K562 (cell line): ENCODE measurements around the gene SERAC1.

Source experiments
- CHD4 ChIP-seq: fragments of 200-600 bp; sonication (generic); IDR thresholded peaks from 3 replicates; pipeline ENCODE4 v1.6.1; 2012; ENCODE audit warnings: low read depth, mild to moderate bottlenecking, mixed read lengths, low read length, inconsistent platforms; ENCODE audit not compliant: insufficient read depth, insufficient replicate concordance, poor library complexity, severe bottlenecking
- CTCF ChIP-seq, 3 experiments: IDR thresholded peaks in 2 of 3; conservative IDR thresholded peaks in 1 of 3; 2 replicates each; pipeline ENCODE4 v1.5.1; 2011 to 2012; ENCODE audit warnings: low read length in 3 of 3, mild to moderate bottlenecking in 3 of 3, control low read depth in 2 of 3, improper control_type of control experiment in 1 of 3, inconsistent platforms in 1 of 3, low read depth in 1 of 3, mixed read lengths in 1 of 3, moderate library complexity in 1 of 3; ENCODE audit not compliant: insufficient read depth in 2 of 3
- FOS ChIP-seq: IDR thresholded peaks from 3 replicates; pipeline ENCODE4 v1.6.1; 2011; ENCODE audit not compliant: insufficient read length; ENCODE audit errors: extremely low read depth
- FOXM1 ChIP-seq, 2 experiments: fragments of 450-650 bp in 1 of 2; sonication (generic) in 1 of 2; formaldehyde crosslinking in 1 of 2; IDR thresholded peaks; 2 replicates each; pipeline versions ENCODE4 v1.6.1 to v1.9.0; 2017 to 2022; ENCODE audit warnings: low read depth in 2 of 2, mild to moderate bottlenecking in 2 of 2, missing genetic modification reagents in 1 of 2, moderate library complexity in 1 of 2
- HNRNPUL1 ChIP-seq: fragments of 200-400 bp; formaldehyde crosslinking; IDR thresholded peaks from 2 replicates; pipeline ENCODE4 v1.6.1; 2017; ENCODE audit warnings: low read length
- POLR2A ChIP-seq: fragments of 450-650 bp; conservative IDR thresholded peaks from 2 replicates; pipeline ENCODE4 v1.6.1; 2016
- TEAD1 ChIP-seq, 2 experiments: fragments of 450-650 bp in 1 of 2; sonication (generic) in 1 of 2; formaldehyde crosslinking; IDR thresholded peaks; 2 replicates each; pipeline versions ENCODE4 v1.4.0 to v1.8.0; 2020 to 2022; ENCODE audit warnings: mild to moderate bottlenecking in 2 of 2, missing genetic modification reagents in 1 of 2
- ZFP36 ChIP-seq: fragments of 150-350 bp; IDR thresholded peaks from 2 replicates; pipeline ENCODE4 v1.6.1; 2018; ENCODE audit warnings: low read length, low read depth; ENCODE audit not compliant: partially characterized antibody
- ZNF280A ChIP-seq: fragments of 450-650 bp; IDR thresholded peaks from 2 replicates; pipeline ENCODE4 v1.6.1; 2018; ENCODE audit warnings: mild to moderate bottlenecking, low read depth; ENCODE audit not compliant: partially characterized antibody
- ZNF707 ChIP-seq: fragments of 250-450 bp; sonication (Bioruptor Pico); conservative IDR thresholded peaks from 2 replicates; pipeline ENCODE4 v1.8.0; 2022; ENCODE audit warnings: inconsistent platforms, mild to moderate bottlenecking, moderate library complexity
- ZNF830 ChIP-seq: fragments of 250-450 bp; sonication (Bioruptor Pico); IDR thresholded peaks from 2 replicates; pipeline ENCODE4 v1.5.0; 2021; ENCODE audit warnings: mild to moderate bottlenecking

GRCh38 chr6:158158748-158159147 lies 9.3 kb downstream of the SERAC1 start:
- TF ChIP-seq ZNF707 (CRISPR knock-in tag): no peak
- no peak for TF ChIP-seq POLR2A
- no peak for TF ChIP-seq CTCF (IDR thresholded peaks at IDR 0.05 in 2 of 3, conservative IDR thresholded peaks at IDR 0.05 in 1 of 3; ENCODE audit: insufficient read depth in 2 of 3, low read depth in 1 of 3, low read length in 3 of 3)
- TF ChIP-seq ZNF280A: no peak
- no peak for TF ChIP-seq ZNF830 (CRISPR knock-in tag)
- no peak for TF ChIP-seq FOS
- TF ChIP-seq CHD4: no peak
- TF ChIP-seq ZFP36: no peak
- TF ChIP-seq HNRNPUL1: no peak
- no peak for TF ChIP-seq FOXM1 (IDR thresholded peaks at IDR 0.05; ENCODE audit: low read depth)
- TF ChIP-seq FOXM1 (CRISPR knock-in tag; IDR thresholded peaks at IDR 0.05; ENCODE audit: low read depth): no peak
- TF ChIP-seq TEAD1 (CRISPR knock-in tag; IDR thresholded peaks at IDR 0.05): no peak
